Measurements from ENCODE around the gene SRF.

Gene SRF

GRCh38 chr6:43192911-43193310 lies 21.8 kb downstream of the SRF start:
- Histone ChIP-seq H3K27ac (no peak overlapping the region), H3K79me2 (ENCODE audit: insufficient read depth, low read depth) (no peaks in the 10 kb centered on the region), H3K36me3 (ENCODE audit: insufficient read depth) (no peaks in the 10 kb centered on the region), H4K20me1 (ENCODE audit: insufficient read depth) (no peaks in the 10 kb centered on the region), H3K4me1 (ENCODE audit: low read depth, poor library complexity, severe bottlenecking) (no peaks in the 10 kb centered on the region), H3K4me3 (IDR thresholded peaks at IDR 0.05; ENCODE audit: insufficient read depth, low read depth, low read length) (no peak overlapping the region), H3K9ac (no peak overlapping the region), H3K4me2 (no peak overlapping the region), H3K27me3 (ENCODE audit: insufficient read depth, low read depth) (no peaks in the 10 kb centered on the region), H2AFZ (ENCODE audit: low read depth) (no peak overlapping the region)
- TF ChIP-seq CTCF (conservative IDR thresholded peaks at IDR 0.05; ENCODE audit: low read depth, low read length) = no peak

GRCh38 chr6:43193929-43194328 lies 22.9 kb downstream of the SRF start:
- Histone ChIP-seq H3K27ac (no peak overlapping the region), H4K20me1 (ENCODE audit: insufficient read depth) (no peaks in the 10 kb centered on the region), H3K27me3 (ENCODE audit: insufficient read depth, low read depth) (no peaks in the 10 kb centered on the region), H3K4me2 (no peak overlapping the region), H2AFZ (ENCODE audit: low read depth) (no peak overlapping the region), H3K36me3 (ENCODE audit: insufficient read depth) (no peaks in the 10 kb centered on the region), H3K4me1 (ENCODE audit: low read depth, poor library complexity, severe bottlenecking) (no peaks in the 10 kb centered on the region), H3K9ac (no peak overlapping the region), H3K79me2 (ENCODE audit: insufficient read depth, low read depth) (no peaks in the 10 kb centered on the region), H3K4me3 (IDR thresholded peaks at IDR 0.05; ENCODE audit: insufficient read depth, low read depth, low read length) (no peak overlapping the region)
- TF ChIP-seq CTCF (conservative IDR thresholded peaks at IDR 0.05; ENCODE audit: low read depth, low read length) = no peak

GRCh38 chr6:43196337-43196736 lies 25.3 kb downstream of the SRF start:
- no peak overlapping the region for H2AFZ ChIP-seq (ENCODE audit: low read depth)
- no peaks in the 10 kb centered on the region for H3K27me3 ChIP-seq (ENCODE audit: insufficient read depth, low read depth)
- TF ChIP-seq CTCF (conservative IDR thresholded peaks at IDR 0.05; ENCODE audit: low read depth, low read length) = no peak
- no peaks in the 10 kb centered on the region for H4K20me1 ChIP-seq (ENCODE audit: insufficient read depth)
- no peaks in the 10 kb centered on the region for H3K36me3 ChIP-seq (ENCODE audit: insufficient read depth)
- H3K9ac ChIP-seq = no peak overlapping the region
- no peak overlapping the region for H3K4me3 ChIP-seq (IDR thresholded peaks at IDR 0.05; ENCODE audit: insufficient read depth, low read depth, low read length)
- no peaks in the 10 kb centered on the region for H3K79me2 ChIP-seq (ENCODE audit: insufficient read depth, low read depth)
- H3K4me1 ChIP-seq (ENCODE audit: low read depth, poor library complexity, severe bottlenecking) = no peaks in the 10 kb centered on the region
- no peak overlapping the region for H3K4me2 ChIP-seq
- H3K27ac ChIP-seq = no peak overlapping the region

- no peak overlapping the region for H3K27ac ChIP-seq
- no peak overlapping the region for H3K4me2 ChIP-seq
- no peak for TF ChIP-seq CTCF (conservative IDR thresholded peaks at IDR 0.05; ENCODE audit: low read depth, low read length)
- no peak overlapping the region for H3K9ac ChIP-seq
- H4K20me1 ChIP-seq (ENCODE audit: insufficient read depth) = no peaks in the 10 kb centered on the region
- H3K79me2 ChIP-seq (ENCODE audit: insufficient read depth, low read depth) = no peaks in the 10 kb centered on the region
- H3K36me3 ChIP-seq (ENCODE audit: insufficient read depth) = no peaks in the 10 kb centered on the region
- no peaks in the 10 kb centered on the region for H3K27me3 ChIP-seq (ENCODE audit: insufficient read depth, low read depth)
- H3K4me3 ChIP-seq (IDR thresholded peaks at IDR 0.05; ENCODE audit: insufficient read depth, low read depth, low read length) = no peak overlapping the region
- H2AFZ ChIP-seq (ENCODE audit: low read depth) = no peak overlapping the region
- no peaks in the 10 kb centered on the region for H3K4me1 ChIP-seq (ENCODE audit: low read depth, poor library complexity, severe bottlenecking)
Observed at GRCh38 chr6:43199912-43200311, 28.8 kb downstream of the SRF start.

GRCh38 chr6:43200541-43200940 lies 29.5 kb downstream of the SRF start:
- no peaks in the 10 kb centered on the region for H3K79me2 ChIP-seq (ENCODE audit: insufficient read depth, low read depth)
- no peak for TF ChIP-seq CTCF (conservative IDR thresholded peaks at IDR 0.05; ENCODE audit: low read depth, low read length)
- H4K20me1 ChIP-seq (ENCODE audit: insufficient read depth) = no peaks in the 10 kb centered on the region
- no peak overlapping the region for H2AFZ ChIP-seq (ENCODE audit: low read depth)
- H3K4me1 ChIP-seq (ENCODE audit: low read depth, poor library complexity, severe bottlenecking) = no peaks in the 10 kb centered on the region
- H3K9ac ChIP-seq = no peak overlapping the region
- no peaks in the 10 kb centered on the region for H3K36me3 ChIP-seq (ENCODE audit: insufficient read depth)
- no peak overlapping the region for H3K27ac ChIP-seq
- H3K4me2 ChIP-seq = no peak overlapping the region
- H3K27me3 ChIP-seq (ENCODE audit: insufficient read depth, low read depth) = no peaks in the 10 kb centered on the region
- no peak overlapping the region for H3K4me3 ChIP-seq (IDR thresholded peaks at IDR 0.05; ENCODE audit: insufficient read depth, low read depth, low read length)
